ENCODE results near the gene CDC42BPG. TPM values are rescaled to one million over a fixed set of nuclear protein-coding genes. Genes with fewer than 3 reads are reported as not detected.
A peak's percentile ranks its signal among the peaks of the same experiment; 100 is the strongest.

Gene CDC42BPG
- total and polyA plus RNA-seq, 2 experiments from 2014 or later: 2.2 to 10.1 TPM

DNA sequence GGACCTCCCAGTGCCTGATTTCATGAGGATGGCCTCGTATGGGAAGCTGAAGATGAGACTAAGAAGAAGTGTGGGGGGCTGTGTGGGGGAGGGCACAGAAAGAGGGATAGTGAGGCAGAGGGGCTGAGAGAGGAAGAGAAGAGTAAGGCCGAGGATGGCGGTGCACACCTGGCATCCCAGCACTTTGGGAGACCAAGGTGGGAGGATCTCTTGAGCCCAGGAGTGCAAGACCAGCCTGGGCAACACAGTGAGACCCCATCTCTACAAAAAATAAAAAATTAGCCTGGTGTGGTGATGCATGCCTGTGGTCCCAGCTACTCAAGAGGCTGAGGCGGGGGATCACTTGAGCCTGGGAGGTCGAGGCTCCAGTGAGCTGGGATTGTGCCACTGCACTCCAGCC, 47.4 kb upstream of the CDC42BPG start:
- Histone ChIP-seq H3K4me3 (no peak overlapping the region), H3K9me3 (ENCODE audit: low read depth) (no peaks in the 10 kb centered on the region), H3K27ac (no peak overlapping the region), H3K36me3 (no peaks in the 10 kb centered on the region), H3K4me1 (ENCODE audit: low read depth) (peaks cover 18% of the 10 kb centered on the region), H3K27me3 (no peaks in the 10 kb centered on the region)
- TF ChIP-seq, protein P1, sequence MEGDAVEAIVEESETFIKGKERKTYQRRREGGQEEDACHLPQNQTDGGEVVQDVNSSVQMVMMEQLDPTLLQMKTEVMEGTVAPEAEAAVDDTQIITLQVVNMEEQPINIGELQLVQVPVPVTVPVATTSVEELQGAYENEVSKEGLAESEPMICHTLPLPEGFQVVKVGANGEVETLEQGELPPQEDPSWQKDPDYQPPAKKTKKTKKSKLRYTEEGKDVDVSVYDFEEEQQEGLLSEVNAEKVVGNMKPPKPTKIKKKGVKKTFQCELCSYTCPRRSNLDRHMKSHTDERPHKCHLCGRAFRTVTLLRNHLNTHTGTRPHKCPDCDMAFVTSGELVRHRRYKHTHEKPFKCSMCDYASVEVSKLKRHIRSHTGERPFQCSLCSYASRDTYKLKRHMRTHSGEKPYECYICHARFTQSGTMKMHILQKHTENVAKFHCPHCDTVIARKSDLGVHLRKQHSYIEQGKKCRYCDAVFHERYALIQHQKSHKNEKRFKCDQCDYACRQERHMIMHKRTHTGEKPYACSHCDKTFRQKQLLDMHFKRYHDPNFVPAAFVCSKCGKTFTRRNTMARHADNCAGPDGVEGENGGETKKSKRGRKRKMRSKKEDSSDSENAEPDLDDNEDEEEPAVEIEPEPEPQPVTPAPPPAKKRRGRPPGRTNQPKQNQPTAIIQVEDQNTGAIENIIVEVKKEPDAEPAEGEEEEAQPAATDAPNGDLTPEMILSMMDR (IDR thresholded peaks at IDR 0.05; ENCODE audit: low read depth, low read length): no peak
- no peak for DNase-seq (ENCODE audit: low read depth in 1 of 2, low spot score in 1 of 2)

DNA sequence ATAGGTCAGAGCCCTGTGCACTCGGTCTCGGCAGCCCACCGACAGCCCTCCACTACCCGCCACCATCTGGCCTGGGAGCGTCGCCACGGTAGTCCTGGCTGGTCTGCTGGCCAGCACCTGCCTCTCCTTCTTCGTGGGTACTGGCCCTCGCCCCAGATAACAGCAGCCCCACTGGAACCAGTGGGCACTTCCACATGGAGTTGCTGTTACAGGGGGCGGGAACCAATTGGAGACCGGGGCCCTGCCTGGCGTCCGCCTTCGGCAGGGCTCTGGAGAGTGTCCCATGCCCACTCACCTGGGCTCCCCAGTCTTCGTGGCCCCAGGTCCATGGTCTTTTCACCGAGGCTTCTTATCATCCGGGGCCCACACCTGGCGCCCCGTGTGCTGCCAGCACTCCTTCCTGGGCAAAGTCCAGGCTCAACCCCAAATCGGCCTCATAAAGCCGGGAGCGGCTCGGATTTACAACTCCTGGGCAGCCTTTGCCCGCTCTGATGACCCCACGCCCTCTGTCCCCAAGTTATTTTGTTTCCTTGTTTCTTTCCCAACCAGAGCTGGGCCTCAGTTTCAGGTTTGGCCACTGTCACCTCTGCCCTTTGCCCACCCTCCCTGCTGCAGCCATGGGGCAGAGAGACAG, 46.9 kb upstream of the CDC42BPG start:
- DNase-seq (ENCODE audit: low read depth in 1 of 2, low spot score in 1 of 2): no peak
- H3K4me1 ChIP-seq (ENCODE audit: low read depth): peaks cover 18% of the 10 kb centered on the region
- no peaks in the 10 kb centered on the region for H3K9me3 ChIP-seq (ENCODE audit: low read depth)
- H3K27ac ChIP-seq: no peak overlapping the region
- no peaks in the 10 kb centered on the region for H3K27me3 ChIP-seq
- no peaks in the 10 kb centered on the region for H3K36me3 ChIP-seq
- H3K4me3 ChIP-seq: no peak overlapping the region
- TF ChIP-seq, protein P1 (IDR thresholded peaks at IDR 0.05; ENCODE audit: low read depth, low read length): no peak

DNA sequence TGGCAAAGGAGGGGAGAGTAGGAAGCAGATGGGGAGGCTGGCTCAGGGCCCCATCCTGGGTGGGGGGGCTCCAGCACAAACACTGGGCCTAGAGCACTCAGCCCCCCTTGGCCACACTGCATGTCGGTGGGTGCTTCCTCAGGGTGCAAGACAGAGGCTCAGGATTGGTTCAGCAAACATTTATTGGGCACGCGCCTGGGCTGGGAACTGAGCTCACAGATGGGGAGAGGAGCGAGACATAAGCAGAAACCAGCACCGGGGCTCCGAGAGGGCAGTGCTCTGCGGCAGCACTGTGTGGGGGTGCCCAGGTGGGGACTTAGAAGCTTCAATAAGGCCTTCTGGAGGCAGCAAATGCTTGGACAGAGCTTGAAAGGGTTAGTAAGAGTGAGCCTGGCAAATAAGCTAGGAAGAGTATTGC, 46.1 kb upstream of the CDC42BPG start:
- Histone ChIP-seq H3K4me3 (no peak overlapping the region), H3K36me3 (no peaks in the 10 kb centered on the region), H3K27ac (no peak overlapping the region), H3K9me3 (ENCODE audit: low read depth) (no peaks in the 10 kb centered on the region), H3K27me3 (no peaks in the 10 kb centered on the region), H3K4me1 (ENCODE audit: low read depth) (peaks cover 24% of the 10 kb centered on the region)
- no peak for DNase-seq (ENCODE audit: low read depth in 1 of 2, low spot score in 1 of 2)
- TF ChIP-seq, protein P1 (IDR thresholded peaks at IDR 0.05; ENCODE audit: low read depth, low read length): no peak

DNA sequence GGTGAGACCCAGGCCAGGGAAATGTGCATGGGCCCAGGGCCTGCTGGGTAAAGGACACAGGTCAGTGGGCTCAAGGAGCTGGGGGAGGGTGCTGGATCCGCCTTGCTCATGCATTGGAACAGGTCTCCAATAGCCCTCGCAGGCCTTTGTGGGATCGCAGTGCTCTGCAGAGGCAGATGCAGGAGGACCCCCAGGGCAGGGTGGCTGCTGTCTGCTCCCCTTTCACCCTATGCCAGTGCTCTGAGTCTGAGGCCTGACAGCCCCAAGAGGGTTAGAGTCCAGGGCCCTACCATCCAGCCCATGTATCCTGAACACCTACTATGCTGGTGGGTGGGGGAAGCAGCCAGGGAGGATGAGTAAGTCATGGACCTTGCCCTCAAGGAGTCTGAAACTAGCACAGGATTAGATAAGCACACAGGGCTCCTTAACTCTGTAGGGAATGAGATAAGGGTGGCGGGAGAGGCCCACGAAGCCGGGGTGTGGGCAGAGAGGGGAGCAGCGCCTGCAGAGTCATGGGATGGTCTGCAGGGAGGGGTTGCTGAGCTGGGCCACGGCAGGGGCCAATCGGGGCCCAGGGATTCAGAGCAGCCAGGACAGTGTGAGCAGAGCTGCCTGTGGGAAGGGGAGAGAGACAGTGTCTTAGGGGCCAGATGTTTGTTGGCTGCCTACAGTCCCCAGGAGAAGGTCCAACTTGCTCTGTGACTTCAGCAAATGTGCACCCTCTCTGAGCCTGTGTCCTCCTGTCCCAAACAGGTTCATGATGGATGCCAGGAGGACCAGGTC, 44.5 kb upstream of the CDC42BPG start:
- Histone ChIP-seq H3K4me1 (ENCODE audit: low read depth) (peaks cover 27% of the 10 kb centered on the region), H3K36me3 (no peaks in the 10 kb centered on the region), H3K4me3 (no peak overlapping the region), H3K27me3 (no peaks in the 10 kb centered on the region), H3K27ac (peak overlapping the region; percentile 58), H3K9me3 (ENCODE audit: low read depth) (no peaks in the 10 kb centered on the region)
- TF ChIP-seq, protein P1 (IDR thresholded peaks at IDR 0.05; ENCODE audit: low read depth, low read length): no peak
- DNase-seq (ENCODE audit: low read depth in 1 of 2, low spot score in 1 of 2): no peak

DNA sequence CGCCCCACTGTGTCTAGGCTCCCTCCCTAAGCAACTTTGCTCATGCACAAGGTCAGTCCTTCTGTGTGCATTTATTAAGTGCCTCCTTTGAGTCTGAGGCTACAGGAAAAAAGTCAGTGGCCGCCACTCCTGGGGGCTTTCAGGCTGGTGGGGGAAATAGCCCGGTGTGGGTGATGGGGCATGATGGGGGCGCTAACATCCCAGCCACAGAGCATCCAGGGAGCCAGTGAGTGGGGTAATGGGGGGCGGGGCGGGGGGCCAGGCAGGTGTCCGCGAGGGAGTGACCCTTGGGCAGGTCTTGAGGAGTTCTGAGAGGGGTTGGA, 43.9 kb upstream of the CDC42BPG start:
- H3K27ac ChIP-seq: no peak overlapping the region

More for the DNA sequence above, 43.9 kb upstream of the CDC42BPG start:
- Histone ChIP-seq H3K4me3 (no peak overlapping the region), H3K4me1 (ENCODE audit: low read depth) (peaks cover 27% of the 10 kb centered on the region), H3K9me3 (ENCODE audit: low read depth) (no peaks in the 10 kb centered on the region), H3K27me3 (no peaks in the 10 kb centered on the region), H3K36me3 (no peaks in the 10 kb centered on the region)
- no peak for DNase-seq (ENCODE audit: low read depth in 1 of 2, low spot score in 1 of 2)
- TF ChIP-seq, protein P1 (IDR thresholded peaks at IDR 0.05; ENCODE audit: low read depth, low read length): no peak

Measured in cardiac muscle cell (in vitro differentiated cells and primary cell).